ENCODE data around the gene KLF3. TPM values are rescaled to one million over a fixed set of nuclear protein-coding genes. Genes with fewer than 3 reads are reported as not detected.

The KLF3 gene
- total RNA-seq, 4 donors from 2014 or later = 131 to 224 (median 142) TPM

DNA sequence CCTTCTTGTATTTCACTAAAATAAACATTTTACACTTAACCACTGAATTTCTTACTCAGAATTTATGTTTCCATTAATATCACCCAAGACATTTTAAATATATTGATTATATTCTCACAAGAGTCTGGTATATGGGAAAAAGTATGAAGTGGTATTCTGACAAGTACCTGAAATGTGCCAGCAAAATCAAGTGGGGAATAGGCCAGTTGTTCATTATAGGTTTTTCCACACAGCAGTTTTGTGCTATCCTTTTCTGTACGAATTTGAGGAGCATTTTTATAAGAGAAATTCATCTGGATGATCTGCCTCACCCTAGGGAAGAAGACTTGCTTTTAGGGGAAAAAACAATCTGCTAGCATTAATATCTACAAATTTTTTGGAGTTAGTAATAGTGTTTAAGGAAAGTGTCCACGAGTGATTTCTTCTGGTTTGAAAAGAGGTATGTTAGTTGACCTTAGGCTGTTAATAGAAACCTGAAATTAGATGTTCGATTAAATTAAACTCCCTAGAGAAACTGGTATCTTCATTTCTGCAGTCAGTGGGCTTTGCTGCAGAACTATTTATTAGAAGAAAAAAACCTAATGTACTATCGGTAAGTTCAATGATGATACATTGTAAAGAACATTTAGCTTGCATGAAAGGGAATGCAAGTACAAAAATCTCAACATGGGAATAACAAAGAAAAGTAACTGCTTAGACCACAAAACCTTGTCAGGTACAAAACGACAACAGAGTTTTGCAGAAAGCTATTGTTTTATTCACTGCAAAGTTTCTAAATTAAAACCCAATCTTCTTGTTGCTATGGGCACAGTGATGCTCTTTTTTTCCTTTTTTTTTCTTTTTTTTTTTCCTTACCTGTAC is 1.8 kb downstream of the KLF3 start:
- intact Hi-C loops (cut with DNase I; ENCODE audit: low total_unique reads) = no loop called here
- TF ChIP-seq, protein P1, sequence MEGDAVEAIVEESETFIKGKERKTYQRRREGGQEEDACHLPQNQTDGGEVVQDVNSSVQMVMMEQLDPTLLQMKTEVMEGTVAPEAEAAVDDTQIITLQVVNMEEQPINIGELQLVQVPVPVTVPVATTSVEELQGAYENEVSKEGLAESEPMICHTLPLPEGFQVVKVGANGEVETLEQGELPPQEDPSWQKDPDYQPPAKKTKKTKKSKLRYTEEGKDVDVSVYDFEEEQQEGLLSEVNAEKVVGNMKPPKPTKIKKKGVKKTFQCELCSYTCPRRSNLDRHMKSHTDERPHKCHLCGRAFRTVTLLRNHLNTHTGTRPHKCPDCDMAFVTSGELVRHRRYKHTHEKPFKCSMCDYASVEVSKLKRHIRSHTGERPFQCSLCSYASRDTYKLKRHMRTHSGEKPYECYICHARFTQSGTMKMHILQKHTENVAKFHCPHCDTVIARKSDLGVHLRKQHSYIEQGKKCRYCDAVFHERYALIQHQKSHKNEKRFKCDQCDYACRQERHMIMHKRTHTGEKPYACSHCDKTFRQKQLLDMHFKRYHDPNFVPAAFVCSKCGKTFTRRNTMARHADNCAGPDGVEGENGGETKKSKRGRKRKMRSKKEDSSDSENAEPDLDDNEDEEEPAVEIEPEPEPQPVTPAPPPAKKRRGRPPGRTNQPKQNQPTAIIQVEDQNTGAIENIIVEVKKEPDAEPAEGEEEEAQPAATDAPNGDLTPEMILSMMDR (IDR thresholded peaks at IDR 0.05) = no peak
- no peak for TF ChIP-seq POLR2A (IDR thresholded peaks at IDR 0.05)
- 4 to 5% methylated on average over 5 of the region's 5 CpGs for WGBS, 2 donors
- peak overlapping the region; percentile 23 for H3K4me3 ChIP-seq (ENCODE audit: low read depth, poor library complexity, severe bottlenecking)
- no peak for DNase-seq (ENCODE audit: low spot score in 2 of 2)

DNA sequence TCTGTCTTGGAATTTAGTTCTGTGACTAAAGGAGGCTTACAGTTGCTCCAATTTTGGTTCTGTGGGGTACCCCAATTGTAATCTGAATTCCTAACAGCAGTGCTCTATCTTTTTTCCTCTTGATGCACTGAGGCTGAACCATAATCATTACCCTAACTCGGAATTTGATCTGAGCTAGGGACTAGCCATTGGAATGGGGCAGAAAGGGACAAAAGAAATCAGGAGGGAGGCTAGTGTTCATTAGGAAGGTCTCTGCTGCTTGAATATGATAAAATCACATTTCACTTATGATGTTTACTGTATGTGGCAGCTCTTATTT is 2.7 kb downstream of the KLF3 start:
- TF ChIP-seq, protein P1 (IDR thresholded peaks at IDR 0.05) = no peak
- no peak for TF ChIP-seq POLR2A (IDR thresholded peaks at IDR 0.05)
- no peak for DNase-seq (ENCODE audit: low spot score in 2 of 2)
- 0 to 13% methylated on average over 1 of the region's 1 CpG for WGBS, 2 donors
- intact Hi-C loops (cut with DNase I; ENCODE audit: low total_unique reads) = no loop called here
- H3K4me3 ChIP-seq (ENCODE audit: low read depth, poor library complexity, severe bottlenecking) = no peak overlapping the region

DNA sequence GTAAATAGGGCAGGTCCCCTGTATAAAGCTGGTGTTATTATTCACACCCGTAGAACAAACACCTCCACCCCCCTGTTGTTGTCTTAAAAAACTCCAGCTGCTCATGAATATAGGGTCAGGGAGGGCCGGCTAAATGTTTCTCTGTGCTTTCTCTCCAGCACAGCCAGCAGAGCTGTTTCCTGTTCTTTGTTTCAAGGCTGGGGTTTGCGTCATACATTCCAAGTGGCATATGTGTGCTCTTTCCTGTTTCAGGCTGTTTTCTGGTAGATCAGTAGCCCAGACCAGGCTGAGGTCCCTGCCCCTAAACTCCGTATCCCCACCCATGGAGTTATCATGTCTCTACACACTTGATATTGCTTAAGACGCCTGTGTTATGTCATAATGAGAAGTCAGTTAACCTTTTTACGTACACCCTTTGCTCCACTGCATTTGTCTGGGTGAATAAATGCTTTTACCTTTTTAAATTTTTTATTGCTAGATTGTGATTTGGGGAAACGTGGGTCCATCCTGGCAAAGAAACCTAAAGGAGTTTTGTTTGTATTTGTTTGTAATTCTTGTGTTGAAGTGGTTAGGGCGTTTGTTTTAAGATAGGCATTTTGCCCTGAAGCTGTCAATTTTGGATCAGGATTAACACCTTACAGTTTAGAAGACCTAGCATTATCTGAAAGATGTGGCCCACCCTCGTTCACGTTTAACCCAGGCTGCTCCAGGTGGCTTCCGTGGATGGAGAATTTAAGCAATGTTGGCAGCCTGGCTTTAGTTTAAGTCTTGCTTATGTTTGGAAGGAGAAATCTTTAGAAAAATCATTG is 3.3 kb downstream of the KLF3 start:
- WGBS, 2 donors = 1 to 3% methylated on average over 11 of the region's 11 CpGs
- peak; percentile 93 to 95 for DNase-seq (ENCODE audit: low spot score in 2 of 2)
- intact Hi-C loops (cut with DNase I; ENCODE audit: low total_unique reads) = no loop called here
- no peak overlapping the region for H3K4me3 ChIP-seq (ENCODE audit: low read depth, poor library complexity, severe bottlenecking)
- no peak for TF ChIP-seq POLR2A (IDR thresholded peaks at IDR 0.05)
- TF ChIP-seq, protein P1 (IDR thresholded peaks at IDR 0.05) = no peak

DNA sequence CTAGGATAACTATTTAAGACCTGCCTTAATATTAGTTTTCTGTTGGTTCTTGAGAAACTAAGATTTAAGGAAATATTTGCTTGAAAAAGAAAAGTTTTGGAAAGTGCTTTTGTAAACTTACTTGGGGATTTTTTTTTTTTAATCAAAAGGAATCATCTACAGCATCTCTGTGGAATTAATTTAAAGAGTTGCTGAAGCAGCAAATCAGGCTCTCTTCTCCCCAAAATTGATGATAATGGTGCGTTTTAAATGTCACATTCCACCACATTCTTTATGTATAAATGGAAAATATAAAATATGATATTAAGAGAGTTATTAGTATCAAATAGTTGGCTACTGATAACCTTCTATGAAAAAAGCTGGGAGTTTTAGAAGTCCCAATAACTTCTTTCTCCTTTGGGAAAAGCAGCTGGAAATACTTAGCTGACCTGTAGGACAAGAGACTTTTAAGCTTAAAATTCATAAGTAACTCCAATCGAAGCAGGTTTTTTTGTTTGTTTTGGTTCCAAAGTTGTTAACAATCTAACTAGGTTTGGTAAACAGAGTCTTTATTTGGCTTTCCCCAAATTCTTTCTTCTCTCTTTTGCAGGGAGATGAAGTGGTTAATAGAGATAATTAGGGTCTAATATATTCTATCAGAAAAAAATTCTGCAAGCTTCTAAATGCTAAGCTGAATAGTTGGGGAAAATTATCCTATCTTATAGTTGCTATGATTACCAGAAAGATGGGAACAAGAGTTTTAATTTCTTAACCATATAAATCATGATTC is 4.4 kb downstream of the KLF3 start:
- H3K4me3 ChIP-seq (ENCODE audit: low read depth, poor library complexity, severe bottlenecking) = no peak overlapping the region
- intact Hi-C loops (cut with DNase I; ENCODE audit: low total_unique reads) = no loop called here
- DNase-seq (ENCODE audit: low spot score in 2 of 2) = no peak
- 16 to 24% methylated on average over 2 of the region's 2 CpGs for WGBS, 2 donors
- TF ChIP-seq, protein P1 (IDR thresholded peaks at IDR 0.05) = no peak
- TF ChIP-seq POLR2A (IDR thresholded peaks at IDR 0.05) = no peak

DNA sequence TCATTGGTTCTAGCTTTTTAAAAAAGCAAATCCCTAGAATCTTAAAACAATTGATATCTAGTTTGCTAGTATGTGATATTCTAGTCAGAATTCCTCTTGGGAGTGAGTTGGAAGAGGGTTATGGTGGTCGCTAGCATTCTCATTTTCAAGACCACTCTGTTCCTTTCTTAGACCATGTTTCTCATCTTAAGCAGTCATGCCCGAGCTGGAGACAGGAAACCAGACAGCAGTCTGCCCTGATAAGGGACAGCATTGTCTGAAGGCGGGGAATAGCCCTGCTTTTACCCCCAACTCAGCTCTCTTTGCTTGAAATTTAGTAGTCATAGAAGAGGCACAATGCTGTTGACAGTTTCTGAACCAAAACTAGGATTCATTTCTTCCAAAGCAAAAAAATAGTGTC is 5.2 kb downstream of the KLF3 start:
- WGBS, 2 donors = 54% methylated on average over 3 of the region's 3 CpGs
- DNase-seq (ENCODE audit: low spot score in 2 of 2) = no peak
- no peak overlapping the region for H3K4me3 ChIP-seq (ENCODE audit: low read depth, poor library complexity, severe bottlenecking)
- TF ChIP-seq, protein P1 (IDR thresholded peaks at IDR 0.05) = no peak
- no peak for TF ChIP-seq POLR2A (IDR thresholded peaks at IDR 0.05)
- intact Hi-C loops (cut with DNase I; ENCODE audit: low total_unique reads) = no loop called here
